A673 (cell line): Measurements from ENCODE around the gene TTLL11. TPM values are rescaled to one million over a fixed set of nuclear protein-coding genes. Genes with fewer than 3 reads are reported as not detected.

Source experiments
- BruUV-seq: library from RNA; stranded (reverse); fragments of 400-500 nt; replicated peaks from 2 replicates; lab custom pipeline; 2021; lab: Mats Ljungman, UMichigan
- CTCF ChIA-PET: fragments of 300-600 bp; sonication (Branson Sonifier 250); formaldehyde crosslinking; loops from one replicate; lab custom pipeline; 2022; ENCODE audit warnings: antibody characterized with exemption; lab: Charles Lee
- POLR2A ChIA-PET: fragments of 300-600 bp; sonication (Branson Sonifier 250); formaldehyde crosslinking; loops from one replicate; lab custom pipeline; 2022; ENCODE audit warnings: antibody characterized with exemption; ENCODE audit not compliant: low non-redundant PET; lab: Charles Lee
- DNase-seq: peaks from one replicate; pipeline ENCODE4 v3.0.0-alpha.2; 2015; ENCODE audit warnings: low spot score
- H3K27ac ChIP-seq: fragments of 200-600 bp; sonication (generic); 2 replicates; pipeline ENCODE4 v1.5.1; 2016; ENCODE audit warnings: mixed run types, low read depth, mild to moderate bottlenecking, mixed read lengths, antibody characterized with exemption, low read length; ENCODE audit not compliant: poor library complexity, severe bottlenecking
- H3K27me3 ChIP-seq: fragments of 200-600 bp; sonication (generic); replicated peaks from 2 replicates; pipeline ENCODE4 v1.6.1; 2017; ENCODE audit warnings: mixed run types, low read depth, mild to moderate bottlenecking, mixed read lengths, antibody characterized with exemption, low read length; ENCODE audit not compliant: insufficient read depth, poor library complexity
- H3K36me3 ChIP-seq: fragments of 200-600 bp; sonication (generic); 2 replicates; pipeline ENCODE4 v1.6.1; 2016; ENCODE audit warnings: mixed run types, mild to moderate bottlenecking, mixed read lengths, antibody characterized with exemption, low read length; ENCODE audit not compliant: insufficient read depth, poor library complexity, severe bottlenecking
- H3K4me1 ChIP-seq: fragments of 200-600 bp; sonication (generic); 2 replicates; pipeline ENCODE4 v1.6.1; 2017; ENCODE audit warnings: mixed run types, mild to moderate bottlenecking, mixed read lengths, antibody characterized with exemption, low read length; ENCODE audit not compliant: insufficient read depth, poor library complexity, severe bottlenecking
- H3K4me3 ChIP-seq: fragments of 200-600 bp; sonication (generic); 2 replicates; pipeline ENCODE4 v1.5.1; 2016; ENCODE audit warnings: low read depth, mixed run types, mild to moderate bottlenecking, mixed read lengths, low read length; ENCODE audit not compliant: poor library complexity, severe bottlenecking
- H3K9me3 ChIP-seq: fragments of 200-600 bp; sonication (generic); 2 replicates; pipeline ENCODE4 v1.6.1; 2016; ENCODE audit warnings: mixed run types, low read depth, mild to moderate bottlenecking, mixed read lengths, antibody characterized with exemption, low read length; ENCODE audit not compliant: poor library complexity, severe bottlenecking
- CTCF ChIP-seq: fragments of 300-800, 200-600 bp; sonication (generic); conservative IDR thresholded peaks from 2 replicates; pipeline ENCODE4 v1.5.1; 2017; ENCODE audit warnings: low read depth, mild to moderate bottlenecking, antibody characterized with exemption, low read length, moderate library complexity, mixed read lengths
- EZH2 ChIP-seq: fragments of 200-600 bp; sonication (generic); IDR thresholded peaks from 2 replicates; pipeline ENCODE4 v1.6.1; 2017; ENCODE audit warnings: borderline replicate concordance, low read depth, mild to moderate bottlenecking, mixed read lengths, antibody characterized with exemption, low read length; ENCODE audit not compliant: poor library complexity, severe bottlenecking
- intact Hi-C: fragments of 100-400 bp; cut with micrococcal nuclease; formaldehyde crosslinking; loops from one replicate; pipeline ENCODE4 v1.10.0; 2022; ENCODE audit not compliant: unreplicated experiment
- total RNA-seq: library from RNA; stranded (reverse); gene quantifications from 2 replicates; pipeline ENCODE4 v1.2.3, GENCODE V29; 2021

The TTLL11 gene
- total RNA-seq, 1 experiment from 2014 or later: 3.0 TPM

DNA sequence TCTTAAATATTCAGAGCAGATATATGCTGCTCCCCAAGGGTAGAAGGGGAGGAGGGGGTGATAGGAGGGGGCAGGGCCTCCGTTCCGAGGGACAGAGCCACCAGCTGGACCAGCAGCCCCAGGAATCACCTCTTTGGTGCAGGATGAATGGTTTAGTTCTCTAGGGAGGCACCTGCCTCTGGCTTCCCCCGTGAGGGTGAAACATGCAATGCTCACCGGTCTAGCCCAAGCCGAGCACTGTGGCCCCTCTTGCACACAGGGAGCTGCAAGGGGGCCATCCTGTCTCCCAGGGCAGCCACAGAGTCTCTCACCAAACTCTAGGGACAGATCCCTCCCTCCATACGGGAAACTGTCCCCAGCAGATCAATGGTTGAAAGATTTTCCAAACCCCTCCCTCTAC, 278.0 kb downstream of the TTLL11 start:
- no peak overlapping the region for H3K27ac ChIP-seq
- no peak overlapping the region for H3K4me3 ChIP-seq
- ChIA-PET CTCF (no interaction called here), POLR2A (no interaction called here)
- H3K4me1 ChIP-seq: peaks cover 10% of the 10 kb centered on the region
- BruUV-seq: no TSS peak
- no peaks in the 10 kb centered on the region for H3K27me3 ChIP-seq
- DNase-seq: no peak
- intact Hi-C loops: no loop called here
- H3K9me3 ChIP-seq: no peaks in the 10 kb centered on the region
- TF ChIP-seq CTCF (no peak), EZH2 (no peak)
- no peaks in the 10 kb centered on the region for H3K36me3 ChIP-seq

DNA sequence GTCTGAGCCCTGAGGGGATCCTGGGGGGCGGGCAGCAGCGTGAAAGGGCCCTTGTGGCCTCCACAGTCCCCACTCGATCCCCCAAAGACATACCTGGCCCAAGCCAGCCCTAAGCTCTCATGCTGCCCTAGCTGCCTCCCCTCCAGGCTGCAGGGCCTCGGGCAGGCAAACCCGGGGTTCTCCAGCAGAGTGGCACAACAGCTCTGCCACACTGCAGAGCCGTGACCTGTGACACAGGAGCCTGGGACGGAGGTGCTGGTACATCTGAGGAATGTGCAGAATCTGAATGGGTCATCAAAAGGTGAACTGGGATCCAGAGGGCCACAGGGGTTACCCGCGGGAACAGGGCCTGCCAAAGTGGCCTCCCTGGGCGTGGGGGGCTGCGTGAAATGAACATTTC, 278.5 kb downstream of the TTLL11 start:
- ChIA-PET POLR2A (no interaction called here), CTCF (no interaction called here)
- H3K4me3 ChIP-seq: no peak overlapping the region
- no peak overlapping the region for H3K27ac ChIP-seq
- peaks cover 5% of the 10 kb centered on the region for H3K4me1 ChIP-seq
- intact Hi-C loops: no loop called here
- no TSS peak for BruUV-seq
- no peaks in the 10 kb centered on the region for H3K9me3 ChIP-seq
- TF ChIP-seq EZH2: no peak
- TF ChIP-seq CTCF: no peak
- DNase-seq: no peak
- no peaks in the 10 kb centered on the region for H3K36me3 ChIP-seq
- H3K27me3 ChIP-seq: no peaks in the 10 kb centered on the region

GRCh38 chr9:121813519-121814210, 279.4 kb downstream of the TTLL11 start:
- intact Hi-C loops: no loop called here
- Histone ChIP-seq H3K4me3 (no peak overlapping the region), H3K4me1 (no peaks in the 10 kb centered on the region), H3K9me3 (no peaks in the 10 kb centered on the region), H3K36me3 (no peaks in the 10 kb centered on the region), H3K27me3 (no peaks in the 10 kb centered on the region), H3K27ac (no peak overlapping the region)
- CTCF ChIA-PET: no interaction called here
- POLR2A ChIA-PET: no interaction called here
- TF ChIP-seq CTCF: no peak
- TF ChIP-seq EZH2: no peak
- BruUV-seq: no TSS peak
- DNase-seq: no peak
